OCI-LY3 (cell line): ENCODE data around the gene CDH15.

ENCODE experiments used
- H2AFZ ChIP-seq: fragments of 200-600, 300-600 bp; shearing (Covaris generic); 2 replicates; pipeline ENCODE4 v1.6.0; 2014; ENCODE audit warnings: antibody characterized with exemption, low read depth, low read length
- H3K27ac ChIP-seq: fragments of 200-600, 300-600 bp; sonication (generic); 2 replicates; pipeline ENCODE4 v1.5.1; 2014; ENCODE audit warnings: mild to moderate bottlenecking, low read length, moderate library complexity, mixed read lengths
- H3K27me3 ChIP-seq: fragments of 200-600, 300-600 bp; sonication (generic); 2 replicates; pipeline ENCODE4 v1.6.1; 2014; ENCODE audit warnings: low read depth, low read length, mixed read lengths
- H3K36me3 ChIP-seq: fragments of 200-600, 300-600 bp; sonication (generic); replicated peaks from 2 replicates; pipeline ENCODE3; 2014; ENCODE audit warnings: low read depth, low read length, mixed read lengths
- H3K4me1 ChIP-seq: fragments of 300-600, 200-600 bp; sonication (generic); 2 replicates; pipeline ENCODE4 v1.6.1; 2014; ENCODE audit warnings: low read length, mixed read lengths
- H3K4me2 ChIP-seq: fragments of 200-600, 300-600 bp; sonication (generic); 2 replicates; pipeline ENCODE4 v1.6.1; 2014; ENCODE audit warnings: low read length, mixed read lengths
- H3K4me3 ChIP-seq: fragments of 300-600, 200-600 bp; sonication (generic); 2 replicates; pipeline ENCODE4 v1.5.1; 2014; ENCODE audit warnings: antibody characterized with exemption, mild to moderate bottlenecking, low read length, moderate library complexity
- H3K79me2 ChIP-seq: fragments of 300-600, 200-600 bp; shearing (Covaris generic); 2 replicates; pipeline ENCODE4 v1.6.1; 2014; ENCODE audit warnings: mild to moderate bottlenecking, low read length, mixed read lengths
- H3K9ac ChIP-seq: fragments of 300-600, 200-600 bp; shearing (Covaris generic); 2 replicates; pipeline ENCODE4 v1.6.0; 2014; ENCODE audit warnings: mild to moderate bottlenecking, low read length, moderate library complexity
- H3K9me3 ChIP-seq: fragments of 200-600, 300-600 bp; shearing (Covaris generic); 2 replicates; pipeline ENCODE4 v1.6.1; 2014; ENCODE audit warnings: low read length, mixed read lengths; ENCODE audit not compliant: insufficient read depth
- H4K20me1 ChIP-seq: fragments of 200-600, 300-600 bp; sonication (generic); 2 replicates; pipeline ENCODE4 v1.6.1; 2016; ENCODE audit warnings: low read length, mixed read lengths; ENCODE audit not compliant: insufficient read depth
- CTCF ChIP-seq: fragments of 200-600, 300-600 bp; sonication (generic); IDR thresholded peaks from 2 replicates; pipeline ENCODE4 v1.5.1; 2014; ENCODE audit warnings: antibody characterized with exemption, low read length, low read depth
- EZH2phosphoT487 ChIP-seq: fragments of 200-600 bp; shearing (Covaris generic); IDR thresholded peaks from 2 replicates; pipeline ENCODE4 v1.6.1; 2018; ENCODE audit warnings: antibody characterized with exemption, mixed run types, low read depth

The CDH15 gene

GRCh38 chr16:89216315-89217137 lies 45.0 kb downstream of the CDH15 start:
- Histone ChIP-seq H2AFZ (no peak overlapping the region; the same call in 1 of the 2 replicates), H3K4me2 (peak overlapping the region; percentile 88), H3K4me1 (peaks cover 5% of the 10 kb centered on the region; the same call in 1 of the 2 replicates), H3K27ac (peak overlapping the region; percentile 63), H3K4me3 (peak overlapping the region; percentile 87), H3K36me3 (no peaks in the 10 kb centered on the region), H3K79me2 (peaks cover 4% of the 10 kb centered on the region; the same call in 1 of the 2 replicates), H3K9me3 (no peaks in the 10 kb centered on the region), H4K20me1 (no peaks in the 10 kb centered on the region), H3K9ac (peak overlapping the region; percentile 78), H3K27me3 (no peaks in the 10 kb centered on the region)
- peak; percentile 91 for TF ChIP-seq CTCF
- TF ChIP-seq EZH2phosphoT487, result no peak

- H3K27ac ChIP-seq, result peak overlapping the region; percentile 63
- no peaks in the 10 kb centered on the region for H3K27me3 ChIP-seq
- H3K79me2 ChIP-seq, result peaks cover 4% of the 10 kb centered on the region; the same call in 1 of the 2 replicates
- H3K9ac ChIP-seq, result peak overlapping the region; percentile 78
- H3K4me1 ChIP-seq, result peaks cover 5% of the 10 kb centered on the region; the same call in 1 of the 2 replicates
- H3K9me3 ChIP-seq, result no peaks in the 10 kb centered on the region
- peak overlapping the region; percentile 87 for H3K4me3 ChIP-seq
- peaks cover 3% of the 10 kb centered on the region for H3K36me3 ChIP-seq
- no peaks in the 10 kb centered on the region for H4K20me1 ChIP-seq
- H3K4me2 ChIP-seq, result peak overlapping the region; percentile 88
- peak overlapping the region; percentile 66 for H2AFZ ChIP-seq
- no peak for TF ChIP-seq EZH2phosphoT487
- TF ChIP-seq CTCF, result no peak
These were observed 45.5 kb downstream of the CDH15 start for GRCh38 chr16:89217138-89217387.

GRCh38 chr16:89217388-89218191 lies 46.0 kb downstream of the CDH15 start, which contains the start of gene ZNF778:
Gene ZNF778 (plus strand): TSS chr16:89217703. CDS start chr16:89221128, 3,425 bp downstream.
- no peak for TF ChIP-seq CTCF
- Histone ChIP-seq H3K79me2 (peaks cover 4% of the 10 kb centered on the region; the same call in 1 of the 2 replicates), H3K4me3 (peak within 1 kb of the TSS; percentile 87), H3K4me2 (peak within 1 kb of the TSS; percentile 88), H3K27ac (peak within 1 kb of the TSS; percentile 63), H3K27me3 (no peaks in the 10 kb centered on the region), H3K9ac (peak within 1 kb of the TSS; percentile 78), H3K4me1 (peaks cover 5% of the 10 kb centered on the region; the same call in 1 of the 2 replicates), H2AFZ (peak within 1 kb of the TSS; percentile 66), H4K20me1 (no peaks in the 10 kb centered on the region), H3K9me3 (no peaks in the 10 kb centered on the region), H3K36me3 (peaks cover 5% of the 10 kb centered on the region)

- Histone ChIP-seq H3K36me3 (peaks cover 11% of the 10 kb centered on the region), H3K4me2 (no peak overlapping the region), H3K9ac (no peak overlapping the region), H3K27ac (no peak overlapping the region), H3K4me1 (peaks cover 5% of the 10 kb centered on the region; the same call in 1 of the 2 replicates), H2AFZ (no peak overlapping the region), H3K9me3 (no peaks in the 10 kb centered on the region), H4K20me1 (no peaks in the 10 kb centered on the region), H3K4me3 (no peak overlapping the region), H3K27me3 (no peaks in the 10 kb centered on the region), H3K79me2 (peaks cover 4% of the 10 kb centered on the region; the same call in 1 of the 2 replicates)
- no peak for TF ChIP-seq CTCF
These were observed 47.8 kb downstream of the CDH15 start for GRCh38 chr16:89219365-89219764.
